Measurements from ENCODE around the gene SMARCAD1. TPM values are rescaled to one million over a fixed set of nuclear protein-coding genes. Genes with fewer than 3 reads are reported as not detected.

The SMARCAD1 gene
- total RNA-seq, 1 experiment from 2014 or later = 57.1 TPM

DNA sequence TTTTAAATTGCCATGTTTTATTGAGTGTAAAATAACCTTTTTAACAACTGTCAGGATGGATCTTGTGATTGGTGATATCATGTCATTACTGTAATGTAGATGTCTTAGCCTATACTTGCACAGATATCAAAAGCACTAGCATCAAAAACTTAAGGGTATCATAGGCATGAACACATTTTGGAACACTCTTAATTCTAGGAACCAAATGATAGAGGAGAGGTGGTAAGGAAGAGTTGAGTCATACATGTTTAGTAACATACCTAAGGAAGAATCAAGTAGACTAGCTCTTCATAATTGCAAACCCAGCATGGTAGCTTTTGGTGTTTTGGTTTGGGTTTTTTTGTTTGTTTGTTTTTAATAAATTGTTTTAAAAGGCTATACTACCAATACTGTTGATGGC lies 43.4 kb downstream of the SMARCAD1 start:
- Histone ChIP-seq H3K9me3 (ENCODE audit: control insufficient read depth, low read depth, low read length) (no peaks in the 10 kb centered on the region), H2BK12ac (ENCODE audit: insufficient read length, low read depth, low read length) (no peak overlapping the region), H3K14ac (ENCODE audit: insufficient read depth, low read length) (no peak overlapping the region), H3K23me2 (ENCODE audit: insufficient read length, low read depth, low read length, poor library complexity, severe bottlenecking) (no peaks in the 10 kb centered on the region), H2BK120ac (ENCODE audit: low read depth, low read length, poor library complexity, severe bottlenecking) (no peak overlapping the region), H3K4me2 (ENCODE audit: insufficient read depth, insufficient read length, low read length) (no peak overlapping the region), H3K9ac (ENCODE audit: extremely low read depth, insufficient read length, low read length) (no peak overlapping the region), H3K56ac (ENCODE audit: insufficient read length, low read depth, low read length) (no peak overlapping the region), H4K8ac (replicated peaks; ENCODE audit: insufficient read length, low read depth, low read length) (no peak overlapping the region), H3K18ac (ENCODE audit: insufficient read length, low read depth, low read length) (no peak overlapping the region), H2BK5ac (ENCODE audit: insufficient read length, low read length) (no peak overlapping the region), H3K79me2 (ENCODE audit: insufficient read depth, low read length) (no peaks in the 10 kb centered on the region), H3T11ph (ENCODE audit: low read length) (no peak overlapping the region), H3K4ac (ENCODE audit: low read depth, low read length) (no peak overlapping the region), H3K27me3 (ENCODE audit: insufficient read depth, low read length) (no peaks in the 10 kb centered on the region), H3K4me1 (ENCODE audit: insufficient read depth, low read length) (no peaks in the 10 kb centered on the region), H4K5ac (ENCODE audit: insufficient read length, low read depth, low read length) (no peak overlapping the region), H4K20me1 (ENCODE audit: control insufficient read depth, insufficient read depth, insufficient read length) (no peaks in the 10 kb centered on the region), H2BK15ac (ENCODE audit: low read depth, low read length) (no peak overlapping the region), H3K27ac (ENCODE audit: insufficient read length, low read depth, low read length) (no peak overlapping the region), H4K91ac (ENCODE audit: insufficient read length, low read depth, low read length) (no peak overlapping the region), H2AFZ (ENCODE audit: low read length) (no peak overlapping the region), H3K23ac (ENCODE audit: insufficient read length, low read depth, low read length) (no peak overlapping the region), H2BK20ac (ENCODE audit: low read depth, low read length, poor library complexity, severe bottlenecking) (no peak overlapping the region), H3K79me1 (ENCODE audit: insufficient read depth, low read depth, low read length, poor library complexity, severe bottlenecking) (no peaks in the 10 kb centered on the region), H2AK5ac (ENCODE audit: insufficient read length, low read length) (no peak overlapping the region)
- Mint-ChIP-seq H3K4me1 (no peaks in the 10 kb centered on the region), H3K27ac (no peak overlapping the region; a peak in 1 of 7 replicates), H3K9me3 (no peaks in the 10 kb centered on the region), H3K4me3 (no peak overlapping the region), H3K36me3 (ENCODE audit: insufficient read depth in 1 of 3, low read depth in 3 of 3) (peaks cover 9 to 47% (median 39%) of the 10 kb centered on the region in 3 experiments; a peak in 6 of 7 replicates), H3K27me3 (ENCODE audit: low read depth) (no peaks in the 10 kb centered on the region)
- TF ChIP-seq CTCF (conservative IDR thresholded peaks at IDR 0.05) = no peak
- no peak for DNase-seq
